SK-N-SH (cell line): ENCODE measurements around the gene ZBTB1. TPM values are rescaled to one million over a fixed set of nuclear protein-coding genes. Genes with fewer than 3 reads are reported as not detected.
A peak's percentile ranks its signal among the peaks of the same experiment; 100 is the strongest.

Source experiments
- CTCF ChIA-PET: fragments of 300-600, 350-600 bp; formaldehyde crosslinking; extraction: SDS; loops from one replicate; lab custom pipeline; 2021; lab: Yijun Ruan, JAX
- POLR2A ChIA-PET: fragments of 350-600 bp; sonication (Branson Sonifier 250); formaldehyde crosslinking; extraction: SDS; loops from one replicate; lab custom pipeline; 2020; ENCODE audit warnings: antibody characterized with exemption, inconsistent platforms; lab: Yijun Ruan, JAX
- DNase-seq: peaks from one replicate; pipeline ENCODE4 v3.0.0; 2012
- H2AFZ ChIP-seq: fragments of 200-600 bp; sonication (generic); 2 replicates; pipeline ENCODE4 v1.8.1; 2016; ENCODE audit warnings: antibody characterized with exemption, mild to moderate bottlenecking, low read depth
- H3F3A ChIP-seq: fragments of 200-600 bp; sonication (generic); replicated peaks from 2 replicates; pipeline ENCODE3; 2016; ENCODE audit warnings: antibody characterized with exemption, mild to moderate bottlenecking; ENCODE audit not compliant: insufficient read depth
- H3K27ac ChIP-seq, 2 experiments: fragments of 200-500 bp in 1 of 2; fragments of 200-600 bp in 1 of 2; sonication (Bioruptor generic) in 1 of 2; sonication (generic), shearing (Covaris generic) in 1 of 2; 2 replicates each; pipeline versions ENCODE4 v1.5.1 to v1.6.1; 2014 to 2016; ENCODE audit warnings: low read depth in 2 of 2, inconsistent platforms in 1 of 2, low read length in 1 of 2, mild to moderate bottlenecking in 1 of 2, mixed read lengths in 1 of 2
- H3K27me3 ChIP-seq: fragments of 200-600 bp; sonication (generic), shearing (Covaris generic); 2 replicates; pipeline ENCODE4 v1.6.1; 2016; ENCODE audit warnings: mixed run types; ENCODE audit not compliant: insufficient read depth
- H3K36me3 ChIP-seq, 2 experiments: fragments of 200-500 bp in 1 of 2; fragments of 200-600 bp in 1 of 2; sonication (Bioruptor generic) in 1 of 2; sonication (generic) in 1 of 2; replicated peaks in 1 of 2; 2 replicates each; pipeline versions ENCODE3 to v1.5.1; 2014 to 2016; ENCODE audit warnings: low read length in 1 of 2, mild to moderate bottlenecking in 1 of 2; ENCODE audit not compliant: insufficient read depth in 2 of 2, control insufficient read depth in 1 of 2
- H3K4me1 ChIP-seq, 2 experiments: fragments of 200-500 bp in 1 of 2; fragments of 200-600 bp in 1 of 2; sonication (Bioruptor generic) in 1 of 2; sonication (generic), shearing (Covaris generic) in 1 of 2; 2 replicates each; pipeline versions ENCODE4 v1.5.1 to v1.6.1; 2014 to 2016; ENCODE audit warnings: low read depth in 1 of 2, low read length in 1 of 2, mixed run types in 1 of 2; ENCODE audit not compliant: insufficient read depth in 2 of 2, control insufficient read depth in 1 of 2
- H3K4me2 ChIP-seq: fragments of 200-600 bp; sonication (generic), shearing (Covaris generic); 2 replicates; pipeline ENCODE4 v1.6.1; 2017; ENCODE audit warnings: mixed run types
- H3K4me3 ChIP-seq, 2 experiments: fragments of 200-500 bp in 1 of 2; fragments of 200-600 bp in 1 of 2; sonication (Bioruptor generic) in 1 of 2; sonication (generic), shearing (Covaris generic) in 1 of 2; 2 replicates each; pipeline versions ENCODE4 v1.5.1 to v1.8.1; 2014 to 2016; ENCODE audit warnings: low read depth in 2 of 2, inconsistent platforms in 1 of 2, low read length in 1 of 2, mild to moderate bottlenecking in 1 of 2, mixed read lengths in 1 of 2, moderate library complexity in 1 of 2
- H3K79me2 ChIP-seq: fragments of 200-600 bp; sonication (generic); 2 replicates; pipeline ENCODE4 v1.8.1; 2017; ENCODE audit warnings: mild to moderate bottlenecking; ENCODE audit not compliant: insufficient read depth
- H3K9ac ChIP-seq: fragments of 200-600 bp; sonication (generic); 2 replicates; pipeline ENCODE4 v1.6.1; 2017; ENCODE audit warnings: mixed run types
- H3K9me2 ChIP-seq: fragments of 200-600 bp; sonication (generic); 2 replicates; pipeline ENCODE4 v1.6.1; 2017; ENCODE audit warnings: mixed run types
- H3K9me3 ChIP-seq: fragments of 200-600 bp; sonication (generic); 2 replicates; pipeline ENCODE4 v1.6.1; 2017; ENCODE audit warnings: mixed run types, mild to moderate bottlenecking, moderate library complexity
- H4K20me1 ChIP-seq: fragments of 200-600 bp; sonication (generic); 2 replicates; pipeline ENCODE4 v1.6.1; 2017; ENCODE audit warnings: mild to moderate bottlenecking, mixed run types; ENCODE audit not compliant: insufficient read depth
- CHD2 ChIP-seq: fragments of 150-350 bp; IDR thresholded peaks from 2 replicates; pipeline ENCODE4 v1.6.1; 2018; ENCODE audit warnings: low read length; ENCODE audit not compliant: partially characterized antibody
- FOSL2 ChIP-seq: IDR thresholded peaks from 2 replicates; pipeline ENCODE4 v1.4.0; 2012; ENCODE audit warnings: low read depth, mild to moderate bottlenecking, moderate library complexity, borderline replicate concordance
- FOXJ3 ChIP-seq: sonication (generic); formaldehyde crosslinking; IDR thresholded peaks from 2 replicates; pipeline ENCODE4 v1.5.1; 2020; ENCODE audit warnings: mild to moderate bottlenecking, missing genetic modification reagents
- GATA2 ChIP-seq: sonication (generic); formaldehyde crosslinking; IDR thresholded peaks from 2 replicates; pipeline ENCODE4 v1.5.0; 2020; ENCODE audit warnings: mild to moderate bottlenecking, missing genetic modification reagents
- MEF2A ChIP-seq: IDR thresholded peaks from 2 replicates; pipeline ENCODE4 v1.4.0; 2012; ENCODE audit warnings: low read depth, borderline replicate concordance
- NFIC ChIP-seq: IDR thresholded peaks from 2 replicates; pipeline ENCODE4 v1.4.0; 2012; ENCODE audit warnings: borderline replicate concordance
- NRF1 ChIP-seq: IDR thresholded peaks from 2 replicates; pipeline ENCODE4 v1.6.1; 2012; ENCODE audit warnings: low read depth, mild to moderate bottlenecking, low read length
- POLR2AphosphoS5 ChIP-seq: IDR thresholded peaks from 2 replicates; pipeline ENCODE4 v1.6.1; 2012; ENCODE audit warnings: low read depth, low read length
- RFX5 ChIP-seq: IDR thresholded peaks from 2 replicates; pipeline ENCODE4 v1.6.1; 2012; ENCODE audit warnings: mild to moderate bottlenecking, improper control_type of control experiment, low read length
- SMC3 ChIP-seq: IDR thresholded peaks from 2 replicates; pipeline ENCODE4 v1.6.1; 2012; ENCODE audit warnings: low read depth, low read length, improper control_type of control experiment
- TCF12 ChIP-seq: IDR thresholded peaks from 2 replicates; pipeline ENCODE4 v1.4.0; 2012
- TEAD4 ChIP-seq: IDR thresholded peaks from 2 replicates; pipeline ENCODE4 v1.4.0; 2012; ENCODE audit warnings: mild to moderate bottlenecking, borderline replicate concordance; ENCODE audit not compliant: insufficient read depth
- WGBS: methylation state at CpG from one replicate; pipeline ENCODE4 v1.1.6; 2017; ENCODE audit warnings: low lambda C conversion rate; 5-methylcytosine and 5-hydroxymethylcytosine counted together
- polyA plus RNA-seq, 3 experiments: library from polyadenylated mRNA; depleted of rRNA; stranded (reverse); fragments of >200 nt; gene quantifications; 2 replicates each; pipeline ENCODE4 v1.2.3, GENCODE V29; 2012
- TF ChIP-seq, protein P1 (sequence below): IDR thresholded peaks from 2 replicates; pipeline ENCODE4; 2012
- TF ChIP-seq, protein P2 (sequence below): IDR thresholded peaks from 2 replicates; pipeline ENCODE4 v1.4.0; 2012; ENCODE audit warnings: low read depth
- TF ChIP-seq, protein P3 (sequence below): IDR thresholded peaks from 2 replicates; pipeline ENCODE4 v1.4.0; 2012; ENCODE audit warnings: low read depth, borderline replicate concordance
- TF ChIP-seq, protein P4 (sequence below): fragments of 200-600 bp; sonication (generic); IDR thresholded peaks from 2 replicates; pipeline ENCODE4 v1.6.1; 2017; ENCODE audit warnings: antibody characterized with exemption, mild to moderate bottlenecking, moderate library complexity

The ZBTB1 gene
- polyA plus RNA-seq, 1 of the 3 experiments (the other 2 are of a cell fraction) = 12.7 TPM

DNA sequence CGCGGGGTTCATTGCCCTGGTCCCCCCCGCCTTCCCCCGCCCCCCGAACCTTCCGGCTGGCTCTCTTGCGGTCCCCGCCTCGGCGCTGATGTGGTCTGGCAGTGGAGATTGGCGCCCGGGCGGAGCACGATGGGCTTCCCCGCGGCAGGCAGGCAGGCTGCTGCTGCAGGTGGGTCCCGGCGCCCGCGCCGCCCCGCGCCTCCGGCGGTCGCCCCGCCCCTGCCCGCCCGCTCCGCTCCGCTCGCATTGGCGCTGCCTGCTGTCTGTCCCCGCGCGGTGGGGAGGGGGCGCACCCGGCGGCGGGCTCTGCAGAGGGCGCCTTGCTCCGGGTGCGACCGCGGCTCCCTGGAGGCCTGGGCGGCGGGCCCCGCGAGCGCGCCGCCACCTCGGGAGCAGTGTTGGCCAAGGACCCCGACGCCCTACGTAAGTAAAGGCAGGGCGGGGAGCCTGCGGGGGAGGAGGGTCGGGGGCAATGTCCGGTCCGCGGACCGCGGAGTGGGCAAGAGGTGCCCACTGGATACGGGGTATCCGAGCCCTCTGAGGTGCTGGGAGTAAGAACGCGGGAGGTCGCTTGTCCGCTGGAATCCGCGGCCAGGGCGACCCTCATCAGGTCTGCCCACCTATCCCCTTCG, 39.3 kb upstream of the ZBTB1 start, which contains the start of gene AKAP5:
Gene AKAP5 (plus strand): TSS at position 309 of the 632 bp plus-strand sequence. CDS start 2,896 bp downstream, outside the sequence.
- no peaks in the 10 kb centered on the region for H3K9me3 ChIP-seq
- no peaks in the 10 kb centered on the region for H4K20me1 ChIP-seq
- H3K27me3 ChIP-seq = no peaks in the 10 kb centered on the region
- CTCF ChIA-PET = interaction anchor here (1.1 to 5.5 kb wide), 11 partner anchors 10 to 126 kb away, joined by 3 to 28 read pairs (median 5); partner anchors contain the start of gene HSPA2
- H3K4me2 ChIP-seq = peak within 1 kb of the TSS; percentile 85
- peak within 1 kb of the TSS; percentile 73 for H2AFZ ChIP-seq
- H3K79me2 ChIP-seq = no peaks in the 10 kb centered on the region
- peaks cover 8% of the 10 kb centered on the region for H3F3A ChIP-seq
- H3K36me3 ChIP-seq = peaks cover 0 to 5% of the 10 kb centered on the region in 2 experiments
- 0% methylated on average over 15 of the region's 74 CpGs for WGBS
- no peaks in the 10 kb centered on the region for H3K9me2 ChIP-seq
- peak within 1 kb of the TSS; percentile 24 to 64; a peak in 2 of 4 replicates for H3K27ac ChIP-seq
- POLR2A ChIA-PET = interaction anchor here (1.0 to 1.1 kb wide), 2 partner anchors 37 to 127 kb away, joined by 3 read pairs; no protein-coding TSS in a partner anchor
- DNase-seq = peak; percentile 96
- peaks cover 0 to 13% of the 10 kb centered on the region in 2 experiments; a peak in 2 of 4 replicates for H3K4me1 ChIP-seq
- TF ChIP-seq, protein P1, sequence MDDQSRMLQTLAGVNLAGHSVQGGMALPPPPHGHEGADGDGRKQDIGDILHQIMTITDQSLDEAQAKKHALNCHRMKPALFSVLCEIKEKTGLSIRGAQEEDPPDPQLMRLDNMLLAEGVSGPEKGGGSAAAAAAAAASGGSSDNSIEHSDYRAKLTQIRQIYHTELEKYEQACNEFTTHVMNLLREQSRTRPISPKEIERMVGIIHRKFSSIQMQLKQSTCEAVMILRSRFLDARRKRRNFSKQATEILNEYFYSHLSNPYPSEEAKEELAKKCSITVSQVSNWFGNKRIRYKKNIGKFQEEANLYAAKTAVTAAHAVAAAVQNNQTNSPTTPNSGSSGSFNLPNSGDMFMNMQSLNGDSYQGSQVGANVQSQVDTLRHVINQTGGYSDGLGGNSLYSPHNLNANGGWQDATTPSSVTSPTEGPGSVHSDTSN = peak; percentile 94
- TF ChIP-seq NFIC = no peak
- TF ChIP-seq, protein P2, sequence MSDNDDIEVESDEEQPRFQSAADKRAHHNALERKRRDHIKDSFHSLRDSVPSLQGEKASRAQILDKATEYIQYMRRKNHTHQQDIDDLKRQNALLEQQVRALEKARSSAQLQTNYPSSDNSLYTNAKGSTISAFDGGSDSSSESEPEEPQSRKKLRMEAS = no peak
- TF ChIP-seq CHD2 = peak; percentile 8
- no peak for TF ChIP-seq TEAD4
- H3K4me3 ChIP-seq = peak within 1 kb of the TSS; percentile 68 to 73
- peak within 1 kb of the TSS; percentile 38; the same call in 1 of the 2 replicates for H3K9ac ChIP-seq

DNA sequence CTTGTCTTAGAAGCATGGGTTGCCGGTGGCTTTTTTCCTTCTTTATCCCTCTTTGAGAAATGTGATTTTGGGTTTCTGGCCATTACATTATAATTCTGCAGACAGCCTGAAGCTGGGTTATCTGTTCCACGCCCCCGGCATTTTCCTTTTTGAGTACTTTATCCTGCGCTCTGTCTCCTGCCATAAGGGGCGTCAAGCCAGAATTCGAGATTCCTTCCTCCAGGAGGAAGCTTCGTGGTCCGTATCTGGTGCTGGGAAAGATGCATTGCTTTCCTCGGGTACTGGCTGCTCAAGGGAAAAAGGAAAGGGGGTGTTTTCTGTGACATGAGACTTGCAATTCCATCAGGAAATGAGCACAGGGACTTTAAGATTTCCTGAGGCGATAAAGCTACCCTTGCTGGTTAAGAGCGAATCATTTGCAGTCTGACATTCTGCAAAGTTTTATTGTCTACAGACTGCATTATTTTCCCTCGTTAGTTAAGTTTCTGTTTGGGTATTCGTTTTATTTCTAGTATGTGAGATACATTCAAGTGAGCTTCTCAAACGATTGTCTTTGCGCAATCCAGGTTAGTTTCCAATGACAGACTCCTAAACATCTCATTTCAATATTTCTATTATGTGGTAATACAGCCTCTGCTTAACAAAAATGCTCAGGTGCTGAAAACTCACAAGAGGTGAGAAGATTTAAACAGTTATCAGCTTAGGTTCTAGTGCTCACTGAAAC, 38.6 kb upstream of the ZBTB1 start:
- no peaks in the 10 kb centered on the region for H4K20me1 ChIP-seq
- H3K27me3 ChIP-seq = no peaks in the 10 kb centered on the region
- POLR2A ChIA-PET = interaction anchor here (1.0 to 1.8 kb wide), 3 partner anchors 36 to 128 kb away, joined by 3 to 6 read pairs (median 3); partner anchors contain the start of gene ZBTB1
- no peaks in the 10 kb centered on the region for H3K79me2 ChIP-seq
- peak; percentile 52 for DNase-seq
- peaks cover 0 to 5% of the 10 kb centered on the region in 2 experiments for H3K36me3 ChIP-seq
- peaks cover 0 to 13% of the 10 kb centered on the region in 2 experiments; a peak in 2 of 4 replicates for H3K4me1 ChIP-seq
- CTCF ChIA-PET = interaction anchor here (0.6 to 5.5 kb wide), 13 partner anchors 9 to 127 kb away, joined by 3 to 28 read pairs (median 5); partner anchors contain the start of gene HSPA2
- peak overlapping the region; percentile 38; the same call in 1 of the 2 replicates for H3K9ac ChIP-seq
- peak overlapping the region; percentile 73 for H2AFZ ChIP-seq
- H3K9me2 ChIP-seq = no peaks in the 10 kb centered on the region
- WGBS = 15% methylated on average over 15 of the region's 15 CpGs
- H3F3A ChIP-seq = peaks cover 8% of the 10 kb centered on the region
- peak overlapping the region; percentile 24 to 64; a peak in 2 of 4 replicates for H3K27ac ChIP-seq
- H3K9me3 ChIP-seq = no peaks in the 10 kb centered on the region
- peak overlapping the region; percentile 85 for H3K4me2 ChIP-seq
- H3K4me3 ChIP-seq = peak overlapping the region; percentile 68 to 73
- TF ChIP-seq, protein P3, sequence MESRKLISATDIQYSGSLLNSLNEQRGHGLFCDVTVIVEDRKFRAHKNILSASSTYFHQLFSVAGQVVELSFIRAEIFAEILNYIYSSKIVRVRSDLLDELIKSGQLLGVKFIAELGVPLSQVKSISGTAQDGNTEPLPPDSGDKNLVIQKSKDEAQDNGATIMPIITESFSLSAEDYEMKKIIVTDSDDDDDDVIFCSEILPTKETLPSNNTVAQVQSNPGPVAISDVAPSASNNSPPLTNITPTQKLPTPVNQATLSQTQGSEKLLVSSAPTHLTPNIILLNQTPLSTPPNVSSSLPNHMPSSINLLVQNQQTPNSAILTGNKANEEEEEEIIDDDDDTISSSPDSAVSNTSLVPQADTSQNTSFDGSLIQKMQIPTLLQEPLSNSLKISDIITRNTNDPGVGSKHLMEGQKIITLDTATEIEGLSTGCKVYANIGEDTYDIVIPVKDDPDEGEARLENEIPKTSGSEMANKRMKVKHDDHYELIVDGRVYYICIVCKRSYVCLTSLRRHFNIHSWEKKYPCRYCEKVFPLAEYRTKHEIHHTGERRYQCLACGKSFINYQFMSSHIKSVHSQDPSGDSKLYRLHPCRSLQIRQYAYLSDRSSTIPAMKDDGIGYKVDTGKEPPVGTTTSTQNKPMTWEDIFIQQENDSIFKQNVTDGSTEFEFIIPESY = no peak
- TF ChIP-seq TCF12 (no peak), FOSL2 (no peak), NRF1 (no peak), GATA2 (CRISPR knock-in tag) (no peak), MEF2A (no peak), FOXJ3 (CRISPR knock-in tag) (no peak), RFX5 (no peak), SMC3 (no peak), CHD2 (no peak), POLR2AphosphoS5 (no peak)
- TF ChIP-seq, protein P1 = no peak
- TF ChIP-seq, protein P4, sequence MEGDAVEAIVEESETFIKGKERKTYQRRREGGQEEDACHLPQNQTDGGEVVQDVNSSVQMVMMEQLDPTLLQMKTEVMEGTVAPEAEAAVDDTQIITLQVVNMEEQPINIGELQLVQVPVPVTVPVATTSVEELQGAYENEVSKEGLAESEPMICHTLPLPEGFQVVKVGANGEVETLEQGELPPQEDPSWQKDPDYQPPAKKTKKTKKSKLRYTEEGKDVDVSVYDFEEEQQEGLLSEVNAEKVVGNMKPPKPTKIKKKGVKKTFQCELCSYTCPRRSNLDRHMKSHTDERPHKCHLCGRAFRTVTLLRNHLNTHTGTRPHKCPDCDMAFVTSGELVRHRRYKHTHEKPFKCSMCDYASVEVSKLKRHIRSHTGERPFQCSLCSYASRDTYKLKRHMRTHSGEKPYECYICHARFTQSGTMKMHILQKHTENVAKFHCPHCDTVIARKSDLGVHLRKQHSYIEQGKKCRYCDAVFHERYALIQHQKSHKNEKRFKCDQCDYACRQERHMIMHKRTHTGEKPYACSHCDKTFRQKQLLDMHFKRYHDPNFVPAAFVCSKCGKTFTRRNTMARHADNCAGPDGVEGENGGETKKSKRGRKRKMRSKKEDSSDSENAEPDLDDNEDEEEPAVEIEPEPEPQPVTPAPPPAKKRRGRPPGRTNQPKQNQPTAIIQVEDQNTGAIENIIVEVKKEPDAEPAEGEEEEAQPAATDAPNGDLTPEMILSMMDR = peak; percentile 50
- TF ChIP-seq, protein P2 = peak; percentile 66; the same call in 1 of the 2 replicates
